ENCODE measurements around the gene DOC2B.
"Not testable (repeated sequence)": the region's sequence is repeated elsewhere in the genome, so short reads cannot be mapped to it uniquely, and the experiment has no call there.

The DOC2B gene

DNA sequence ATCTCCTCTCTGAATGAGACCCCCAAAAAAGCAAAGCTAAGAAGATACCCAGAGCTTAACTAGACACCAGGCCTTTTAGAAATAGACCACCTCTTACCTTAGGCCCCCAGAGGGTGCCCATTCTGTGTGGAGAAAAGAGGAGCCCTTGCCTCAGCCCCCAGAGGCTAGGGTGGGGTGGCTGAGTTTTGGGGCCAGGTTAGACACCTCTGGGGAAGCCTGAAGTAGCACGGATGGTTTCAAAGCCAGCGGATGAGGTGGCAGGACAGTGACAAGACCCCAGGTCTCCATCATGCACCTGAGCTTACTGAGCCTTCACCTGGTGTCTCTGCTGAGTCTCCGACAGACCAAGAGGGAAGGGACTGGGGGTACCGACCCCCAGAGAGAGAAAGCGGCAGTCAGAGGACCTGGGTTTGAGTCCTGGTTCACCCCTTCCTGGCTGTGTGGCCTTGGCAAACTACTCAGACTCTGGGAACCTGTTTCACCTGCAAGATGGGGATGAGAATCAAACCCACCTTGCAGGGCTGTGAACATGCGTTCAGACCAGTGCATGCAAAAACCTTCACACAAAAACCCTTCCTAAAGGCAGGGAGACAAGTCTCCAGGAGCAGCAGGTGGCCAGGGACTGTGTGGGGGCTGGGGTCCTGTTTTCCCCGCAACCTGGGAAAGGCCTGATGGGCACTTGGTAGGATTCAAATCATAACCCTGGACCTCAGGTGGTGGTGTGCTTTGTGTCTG lies 36.3 kb downstream of the DOC2B start:
- DNase-seq (ENCODE audit: low read depth): no peak

- DNase-seq (ENCODE audit: low read depth): peak; percentile 45
These were observed 37.6 kb downstream of the DOC2B start for GRCh38 chr17:143785-144281.

GRCh38 chr17:142876-143784 lies 38.3 kb downstream of the DOC2B start:
- no peak for DNase-seq (ENCODE audit: low read depth)

DNA sequence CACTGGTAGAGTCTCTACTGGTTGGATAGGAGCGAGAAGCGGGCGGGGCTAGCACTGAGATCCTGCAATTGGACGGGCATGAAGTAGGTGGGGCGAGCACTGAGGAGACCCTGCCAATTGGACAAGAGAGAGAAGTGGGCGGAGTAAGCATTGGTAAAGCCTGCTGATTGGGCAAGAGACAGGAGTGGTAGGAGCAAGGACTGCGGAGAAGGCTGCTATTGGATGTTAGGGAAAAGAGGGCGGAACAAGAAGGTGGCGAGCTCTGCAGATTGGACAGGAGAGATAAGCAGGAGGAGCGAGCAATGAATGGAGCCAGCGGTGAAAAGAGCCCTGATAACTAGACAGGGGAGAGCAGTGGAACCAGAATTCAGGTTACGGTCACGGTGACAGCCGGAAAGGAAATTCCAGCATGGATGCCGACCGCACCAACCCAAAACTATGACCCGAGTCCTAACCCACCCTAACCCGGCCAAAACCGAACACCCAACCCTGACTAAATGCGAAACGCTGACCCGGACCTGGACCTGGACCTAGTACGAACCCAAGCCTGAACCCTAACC lies 39.3 kb downstream of the DOC2B start:
- no peak for DNase-seq (ENCODE audit: low read depth)

- not testable (repeated sequence) for DNase-seq (ENCODE audit: low read depth)
These were observed 41.8 kb downstream of the DOC2B start for GRCh38 chr17:139401-140205.

DNA sequence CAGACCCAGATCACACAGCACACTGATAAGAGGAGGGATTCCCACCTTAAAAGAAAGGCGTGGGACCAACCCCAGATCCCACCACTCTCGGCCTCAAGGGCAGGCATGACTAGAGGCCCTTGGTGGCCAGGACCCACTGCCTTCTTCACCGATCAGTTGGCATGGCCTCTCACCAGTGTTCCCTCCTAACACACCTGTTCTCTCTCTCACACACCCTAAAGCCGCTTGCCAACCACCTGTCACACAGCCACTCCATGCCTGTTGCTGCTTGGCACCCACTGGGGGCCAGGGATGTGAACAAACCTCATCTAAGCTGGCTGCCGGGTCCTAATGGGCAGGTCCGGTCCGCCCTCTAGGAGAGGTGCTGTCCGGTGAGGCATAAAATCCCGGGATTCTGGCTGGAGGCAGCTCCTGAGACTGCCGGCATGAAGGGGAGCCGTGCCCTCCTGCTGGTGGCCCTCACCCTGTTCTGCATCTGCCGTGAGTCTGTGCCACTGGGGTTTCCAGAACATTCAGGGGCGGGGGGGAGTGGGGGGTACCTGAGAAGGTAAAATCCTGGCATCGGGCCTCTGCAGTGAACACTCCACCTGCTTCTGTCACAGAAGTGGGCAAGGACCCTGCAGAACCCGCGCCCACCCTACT lies 44.2 kb downstream of the DOC2B start, which contains the start of gene SCGB1C2:
Gene SCGB1C2, plus strand, starts transcription at position 404 of the 642 bp plus-strand sequence. Its CDS starts 22 bp downstream, at position 426.
- DNase-seq (ENCODE audit: low read depth): not testable (repeated sequence)

DNA sequence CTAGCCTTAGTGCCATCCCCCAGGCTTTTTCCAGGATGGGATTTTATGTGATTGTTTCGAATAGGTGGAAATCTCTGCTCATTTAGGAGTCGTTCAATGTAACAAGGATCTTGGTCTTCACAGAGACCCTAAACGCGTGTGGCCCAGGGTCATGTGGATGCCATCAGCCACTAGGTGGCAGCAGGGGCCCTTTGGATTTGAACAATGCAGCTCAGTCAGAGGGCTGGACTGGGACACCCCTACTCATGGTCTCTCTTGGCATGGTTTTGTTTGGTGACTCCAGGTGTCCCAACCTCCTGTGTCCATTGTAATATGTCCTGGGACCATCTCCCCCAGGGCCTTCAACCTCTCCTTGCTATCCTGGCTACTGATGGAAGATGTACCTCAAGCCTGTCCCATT lies 44.9 kb downstream of the DOC2B start:
- not testable (repeated sequence) for DNase-seq (ENCODE audit: low read depth)

DNA sequence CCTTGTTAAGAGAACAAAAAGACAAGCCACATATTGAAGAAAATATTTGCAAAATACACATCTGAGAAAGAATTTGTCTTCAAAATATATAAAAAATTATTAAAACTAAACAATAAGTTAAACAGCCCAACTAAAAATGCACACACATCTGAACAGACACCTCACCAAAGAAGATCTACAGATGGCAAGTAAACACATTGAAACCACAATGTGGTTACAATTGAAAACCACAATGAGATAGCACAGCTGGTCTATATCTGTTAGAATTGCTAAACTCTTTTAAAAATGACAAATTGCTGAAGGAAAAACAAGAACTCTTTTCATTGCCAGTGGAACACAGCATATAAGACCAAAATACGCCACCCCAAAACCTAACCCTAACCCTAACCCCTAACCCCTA lies 45.6 kb downstream of the DOC2B start:
- DNase-seq (ENCODE audit: low read depth): not testable (repeated sequence)

- DNase-seq (ENCODE audit: low read depth): not testable (repeated sequence)
These were observed 46.4 kb downstream of the DOC2B start for GRCh38 chr17:135022-135421.

GRCh38 chr17:134332-134785 lies 47.1 kb downstream of the DOC2B start:
- not testable (repeated sequence) for DNase-seq (ENCODE audit: low read depth)

- not testable (repeated sequence) for DNase-seq (ENCODE audit: low read depth)
These were observed 47.5 kb downstream of the DOC2B start for GRCh38 chr17:133932-134331.

GRCh38 chr17:118339-118917 lies 63.0 kb downstream of the DOC2B start:
- DNase-seq (ENCODE audit: low read depth): not testable (repeated sequence)

DNA sequence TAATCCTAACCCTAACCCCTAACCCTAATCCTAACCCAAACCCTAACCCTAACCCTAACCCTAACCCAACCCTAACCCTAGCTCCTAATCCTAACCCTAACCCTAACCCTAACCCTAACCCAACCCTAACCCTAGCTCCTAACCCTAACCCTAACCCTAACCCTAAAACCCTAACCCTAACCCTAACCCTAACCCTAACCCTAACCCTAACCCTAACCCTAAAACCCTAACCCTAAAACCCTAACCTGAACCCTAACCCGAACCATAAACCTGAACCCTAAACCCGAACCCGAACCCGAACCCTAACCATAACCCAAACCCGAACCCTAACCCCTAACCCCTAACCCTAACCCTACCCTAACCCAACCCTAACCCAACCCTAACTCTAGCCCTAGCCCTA lies 68.3 kb downstream of the DOC2B start:
- not testable (repeated sequence) for DNase-seq (ENCODE audit: low read depth)
